ENCODE measurements around the gene SLC17A6.

The SLC17A6 gene

GRCh38 chr11:22346282-22346681 is 8.1 kb downstream of the SLC17A6 start:
- no peaks in the 10 kb centered on the region for H3K36me3 Mint-ChIP-seq (ENCODE audit: low read depth)
- no peak for DNase-seq
- peaks cover 62% of the 10 kb centered on the region for H3K27me3 Mint-ChIP-seq
- no peaks in the 10 kb centered on the region for H3K9me3 Mint-ChIP-seq
- no peak overlapping the region for H3K27ac Mint-ChIP-seq
- peaks cover 17% of the 10 kb centered on the region for H3K4me1 Mint-ChIP-seq (ENCODE audit: low read depth)
- H3K4me3 Mint-ChIP-seq, result no peak overlapping the region

GRCh38 chr11:22347857-22348487 is 9.8 kb downstream of the SLC17A6 start:
- no peaks in the 10 kb centered on the region for H3K36me3 Mint-ChIP-seq (ENCODE audit: low read depth)
- H3K27ac Mint-ChIP-seq, result no peak overlapping the region
- H3K9me3 Mint-ChIP-seq, result no peaks in the 10 kb centered on the region
- H3K4me1 Mint-ChIP-seq (ENCODE audit: low read depth), result peaks cover 8% of the 10 kb centered on the region
- no peak overlapping the region for H3K4me3 Mint-ChIP-seq
- peaks cover 51% of the 10 kb centered on the region for H3K27me3 Mint-ChIP-seq
- no peak for DNase-seq

DNA sequence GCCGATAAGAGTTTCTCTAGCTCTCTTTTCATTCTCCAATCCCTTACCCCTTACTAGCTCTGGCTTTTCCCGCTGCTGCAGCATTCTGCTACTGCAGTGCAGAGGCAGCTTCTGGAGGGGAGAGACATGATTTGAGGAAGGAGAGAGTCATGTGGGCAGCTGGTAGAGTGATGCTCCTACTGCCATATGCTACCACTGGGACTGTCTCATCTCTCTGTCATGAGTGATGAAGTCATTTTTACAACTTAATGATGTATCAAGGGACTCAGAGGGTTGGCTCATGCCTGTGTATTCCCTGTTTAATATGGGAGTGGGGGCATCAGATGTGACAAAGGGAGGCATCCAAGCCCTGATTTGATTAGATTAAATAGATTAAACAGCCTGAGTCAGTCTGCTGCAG is 11.3 kb downstream of the SLC17A6 start:
- Mint-ChIP-seq H3K27me3 (peaks cover 36% of the 10 kb centered on the region), H3K4me1 (ENCODE audit: low read depth) (no peaks in the 10 kb centered on the region), H3K4me3 (no peak overlapping the region), H3K36me3 (ENCODE audit: low read depth) (no peaks in the 10 kb centered on the region), H3K9me3 (no peaks in the 10 kb centered on the region), H3K27ac (no peak overlapping the region)
- DNase-seq, result no peak

- DNase-seq, result no peak
- Mint-ChIP-seq H3K27me3 (peaks cover 15% of the 10 kb centered on the region), H3K9me3 (no peaks in the 10 kb centered on the region), H3K27ac (no peak overlapping the region), H3K4me3 (no peak overlapping the region), H3K36me3 (ENCODE audit: low read depth) (no peaks in the 10 kb centered on the region), H3K4me1 (ENCODE audit: low read depth) (no peaks in the 10 kb centered on the region)
These were observed 21.1 kb downstream of the SLC17A6 start for GRCh38 chr11:22359295-22359694.

- H3K27ac Mint-ChIP-seq, result no peak overlapping the region
These were observed 33.0 kb downstream of the SLC17A6 start for GRCh38 chr11:22371160-22371559.

DNA sequence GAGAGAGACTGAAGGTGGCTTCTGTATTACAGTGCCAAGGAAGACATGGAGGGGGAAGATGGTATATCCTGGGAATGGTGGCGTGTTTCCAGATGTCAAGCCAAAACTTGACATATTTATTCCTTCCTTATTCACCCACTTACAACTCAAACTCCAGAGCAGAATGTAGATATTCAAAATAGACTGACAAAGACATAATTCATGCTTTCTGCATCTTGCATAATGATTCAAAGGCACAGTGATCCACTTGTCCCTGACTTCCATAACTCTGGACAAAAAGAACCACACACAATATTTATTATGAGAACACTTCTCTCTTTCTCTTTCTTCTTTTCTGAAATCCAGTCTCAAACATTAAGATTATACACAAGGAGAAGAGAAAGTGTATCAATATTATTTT is 48.9 kb downstream of the SLC17A6 start:
- H3K4me3 Mint-ChIP-seq, result no peak overlapping the region
- DNase-seq, result no peak
- H3K9me3 Mint-ChIP-seq, result no peaks in the 10 kb centered on the region
- H3K4me1 Mint-ChIP-seq (ENCODE audit: low read depth), result no peaks in the 10 kb centered on the region
- H3K27me3 Mint-ChIP-seq, result peaks cover 9% of the 10 kb centered on the region
- no peaks in the 10 kb centered on the region for H3K36me3 Mint-ChIP-seq (ENCODE audit: low read depth)
- no peak overlapping the region for H3K27ac Mint-ChIP-seq

More at GRCh38 chr11:22371160-22371559, 33.0 kb downstream of the SLC17A6 start:
- Mint-ChIP-seq H3K4me3 (no peak overlapping the region), H3K9me3 (no peaks in the 10 kb centered on the region), H3K4me1 (ENCODE audit: low read depth) (no peaks in the 10 kb centered on the region), H3K27me3 (no peaks in the 10 kb centered on the region), H3K36me3 (ENCODE audit: low read depth) (no peaks in the 10 kb centered on the region)
- no peak for DNase-seq

GRCh38 chr11:22389526-22390282 is 51.5 kb downstream of the SLC17A6 start:
- Mint-ChIP-seq H3K27ac (no peak overlapping the region), H3K4me3 (no peak overlapping the region), H3K27me3 (peaks cover 9% of the 10 kb centered on the region), H3K9me3 (no peaks in the 10 kb centered on the region), H3K4me1 (ENCODE audit: low read depth) (no peaks in the 10 kb centered on the region), H3K36me3 (ENCODE audit: low read depth) (no peaks in the 10 kb centered on the region)
- no peak for DNase-seq

GRCh38 chr11:22390283-22390655 is 52.1 kb downstream of the SLC17A6 start:
- H3K9me3 Mint-ChIP-seq, result no peaks in the 10 kb centered on the region
- peaks cover 9% of the 10 kb centered on the region for H3K27me3 Mint-ChIP-seq
- DNase-seq, result no peak
- no peak overlapping the region for H3K4me3 Mint-ChIP-seq
- no peaks in the 10 kb centered on the region for H3K4me1 Mint-ChIP-seq (ENCODE audit: low read depth)
- H3K36me3 Mint-ChIP-seq (ENCODE audit: low read depth), result no peaks in the 10 kb centered on the region
- no peak overlapping the region for H3K27ac Mint-ChIP-seq

DNA sequence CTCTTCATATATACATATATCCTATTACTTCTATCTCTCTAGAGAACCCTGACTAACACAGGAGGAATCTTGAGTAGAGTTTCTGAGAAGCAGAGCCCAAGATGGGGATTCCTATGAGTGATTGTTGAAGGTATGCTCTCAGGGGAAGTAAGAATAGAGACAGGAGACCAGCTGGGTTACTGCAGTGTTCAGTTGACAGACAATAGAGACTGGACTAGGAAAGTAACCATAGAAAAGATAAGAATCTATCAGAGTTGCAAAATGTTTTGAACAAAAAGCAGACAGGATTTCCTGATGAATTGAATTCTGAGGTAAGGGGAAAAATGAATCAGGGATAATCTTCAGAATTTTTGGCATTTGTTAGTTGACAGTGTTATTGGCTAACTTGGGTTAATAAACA is 54.4 kb downstream of the SLC17A6 start:
- DNase-seq, result no peak
- no peaks in the 10 kb centered on the region for H3K9me3 Mint-ChIP-seq
- no peak overlapping the region for H3K4me3 Mint-ChIP-seq
- H3K27me3 Mint-ChIP-seq, result peaks cover 6% of the 10 kb centered on the region
- no peaks in the 10 kb centered on the region for H3K4me1 Mint-ChIP-seq (ENCODE audit: low read depth)
- H3K36me3 Mint-ChIP-seq (ENCODE audit: low read depth), result no peaks in the 10 kb centered on the region
- no peak overlapping the region for H3K27ac Mint-ChIP-seq

GRCh38 chr11:22405377-22405776 is 67.2 kb downstream of the SLC17A6 start:
- DNase-seq, result no peak
- Mint-ChIP-seq H3K27me3 (no peaks in the 10 kb centered on the region), H3K9me3 (no peaks in the 10 kb centered on the region), H3K27ac (no peak overlapping the region), H3K4me1 (ENCODE audit: low read depth) (no peaks in the 10 kb centered on the region), H3K4me3 (no peak overlapping the region), H3K36me3 (ENCODE audit: low read depth) (no peaks in the 10 kb centered on the region)

GRCh38 chr11:22407267-22407666 is 69.1 kb downstream of the SLC17A6 start:
- Mint-ChIP-seq H3K27me3 (no peaks in the 10 kb centered on the region), H3K4me3 (no peak overlapping the region), H3K9me3 (no peaks in the 10 kb centered on the region), H3K27ac (no peak overlapping the region), H3K4me1 (ENCODE audit: low read depth) (no peaks in the 10 kb centered on the region), H3K36me3 (ENCODE audit: low read depth) (no peaks in the 10 kb centered on the region)
- no peak for DNase-seq

DNA sequence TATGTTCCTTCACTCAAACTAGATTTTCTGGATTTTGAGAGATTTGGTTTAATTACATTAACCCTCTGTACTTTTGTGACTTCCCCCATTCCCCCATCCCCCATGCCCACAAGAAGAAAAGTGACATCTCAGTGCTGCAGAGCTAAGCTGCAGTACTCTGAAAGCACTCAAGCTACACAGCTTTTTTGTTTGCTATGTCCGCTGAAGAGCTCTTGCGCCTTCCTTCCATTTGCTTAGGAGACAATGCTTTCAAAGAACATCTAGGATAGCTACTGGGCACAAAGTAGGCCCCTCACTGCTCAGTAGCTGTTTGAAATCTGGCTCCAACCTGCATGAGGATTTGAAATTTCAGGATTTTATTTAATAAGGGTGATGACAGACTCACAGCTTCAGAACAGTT is 69.7 kb downstream of the SLC17A6 start:
- Mint-ChIP-seq H3K36me3 (ENCODE audit: low read depth) (no peaks in the 10 kb centered on the region), H3K27me3 (no peaks in the 10 kb centered on the region), H3K4me1 (ENCODE audit: low read depth) (no peaks in the 10 kb centered on the region), H3K9me3 (no peaks in the 10 kb centered on the region), H3K27ac (no peak overlapping the region), H3K4me3 (no peak overlapping the region)
- DNase-seq, result no peak

- H3K36me3 Mint-ChIP-seq (ENCODE audit: low read depth), result no peaks in the 10 kb centered on the region
- H3K9me3 Mint-ChIP-seq, result no peaks in the 10 kb centered on the region
- no peaks in the 10 kb centered on the region for H3K4me1 Mint-ChIP-seq (ENCODE audit: low read depth)
- H3K4me3 Mint-ChIP-seq, result no peak overlapping the region
- H3K27me3 Mint-ChIP-seq, result no peaks in the 10 kb centered on the region
- no peak for DNase-seq
- H3K27ac Mint-ChIP-seq, result no peak overlapping the region
These were observed 77.3 kb downstream of the SLC17A6 start for GRCh38 chr11:22415476-22415875.

GRCh38 chr11:22416462-22416861 is 78.3 kb downstream of the SLC17A6 start:
- Mint-ChIP-seq H3K4me1 (ENCODE audit: low read depth) (no peaks in the 10 kb centered on the region), H3K27ac (no peak overlapping the region), H3K9me3 (no peaks in the 10 kb centered on the region), H3K27me3 (no peaks in the 10 kb centered on the region), H3K36me3 (ENCODE audit: low read depth) (no peaks in the 10 kb centered on the region), H3K4me3 (no peak overlapping the region)
- no peak for DNase-seq

DNA sequence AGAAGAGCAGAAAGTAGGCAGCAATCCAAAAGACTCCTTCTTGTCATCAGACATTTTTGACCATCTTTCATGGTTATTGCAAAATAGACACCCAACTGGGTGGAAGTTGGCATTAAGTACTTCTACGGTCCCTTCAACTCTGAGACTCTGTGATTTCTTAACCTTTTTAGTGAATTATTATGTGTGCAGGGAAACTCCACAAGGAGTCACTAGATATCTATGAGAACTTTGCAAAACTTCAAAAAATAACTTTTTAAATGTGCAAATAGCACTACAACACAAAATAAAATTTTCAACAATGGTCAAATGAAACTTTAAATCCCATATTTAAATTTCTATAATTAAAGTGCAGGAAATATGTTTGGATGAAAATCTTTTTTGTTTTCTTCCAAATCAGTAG is 88.7 kb downstream of the SLC17A6 start:
- Mint-ChIP-seq H3K9me3 (no peaks in the 10 kb centered on the region), H3K4me3 (no peak overlapping the region), H3K27me3 (peaks cover 17% of the 10 kb centered on the region), H3K4me1 (ENCODE audit: low read depth) (no peaks in the 10 kb centered on the region), H3K27ac (no peak overlapping the region), H3K36me3 (ENCODE audit: low read depth) (no peaks in the 10 kb centered on the region)
- DNase-seq, result no peak

Measured in activated T-cell treated with anti-CD3 and anti-CD28 coated beads, Interleukin-2, amount 50 U/mL, for 24 hours (primary cell).